HG03025 (cell line): ENCODE results near the gene NUTF2.
A peak's percentile ranks its signal among the peaks of the same experiment; 100 is the strongest.
"Not testable (repeated sequence)": the region's sequence is repeated elsewhere in the genome, so short reads cannot be mapped to it uniquely, and the experiment has no call there.

Experiments used
- ATAC-seq: cut with Tn5 transposase; IDR thresholded peaks from one replicate; pipeline ENCODE4 v1.9.1; 2021; ENCODE audit warnings: mild to moderate bottlenecking, moderate library complexity; ENCODE audit not compliant: unreplicated experiment, low FRiP score

Gene NUTF2

DNA sequence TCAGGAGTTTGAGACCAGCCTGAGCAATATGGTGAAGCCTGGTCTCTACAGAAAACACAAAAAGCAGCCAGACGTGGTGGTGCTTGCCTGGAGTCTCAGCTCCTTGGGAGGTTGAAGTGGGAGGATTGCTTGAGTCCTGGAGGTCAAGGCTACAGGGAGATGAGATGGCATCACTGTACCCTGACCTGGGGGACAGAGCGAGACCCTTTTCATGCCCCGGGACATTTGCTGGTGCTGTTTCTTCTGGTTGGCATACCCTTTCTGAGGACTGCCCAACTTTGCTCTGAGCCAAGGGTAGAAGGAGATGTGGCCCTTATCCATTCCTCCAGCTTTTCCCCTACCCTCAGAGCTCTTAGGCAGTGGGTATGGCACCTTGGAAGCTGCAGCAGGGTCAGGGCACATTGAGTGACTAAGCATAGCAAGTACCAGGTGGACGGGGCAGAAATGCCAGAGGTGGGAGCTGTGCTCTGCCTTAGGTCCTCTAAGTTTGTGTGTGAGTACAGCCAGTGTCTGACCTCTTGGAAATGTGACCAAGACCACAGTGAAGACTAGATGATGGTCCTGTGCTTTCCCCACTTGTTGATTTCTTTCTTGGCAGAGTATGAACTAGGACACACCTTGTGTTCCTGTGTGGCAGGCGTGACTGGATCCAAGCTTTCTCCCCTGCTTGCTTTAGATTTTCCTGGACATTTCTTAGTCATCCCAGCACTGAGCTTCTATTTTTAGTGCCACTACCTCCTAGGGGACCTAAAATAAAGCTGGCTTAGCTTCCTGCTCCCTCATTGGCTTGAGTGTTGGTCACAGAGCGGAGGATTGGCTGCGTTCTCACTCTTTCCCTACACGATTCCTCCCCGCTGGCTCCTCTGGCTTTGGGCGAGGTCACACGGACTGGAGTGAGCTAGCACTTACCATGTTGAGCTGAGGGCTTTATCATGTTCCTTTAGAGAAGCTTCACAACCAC, 16.2 kb downstream of the NUTF2 start:
- ATAC-seq: no peak

GRCh38 chr16:67864044-67864443, 17.3 kb downstream of the NUTF2 start:
- ATAC-seq: not testable (repeated sequence)

GRCh38 chr16:67864594-67864993, 17.9 kb downstream of the NUTF2 start:
- no peak for ATAC-seq

- ATAC-seq: no peak
Observed at GRCh38 chr16:67865318-67865717, 18.6 kb downstream of the NUTF2 start.

- no peak for ATAC-seq
Observed at GRCh38 chr16:67868290-67868689, 21.6 kb downstream of the NUTF2 start.

GRCh38 chr16:67869653-67870052, 22.9 kb downstream of the NUTF2 start:
- ATAC-seq: no peak

GRCh38 chr16:67871256-67871655, 24.5 kb downstream of the NUTF2 start:
- ATAC-seq: no peak

DNA sequence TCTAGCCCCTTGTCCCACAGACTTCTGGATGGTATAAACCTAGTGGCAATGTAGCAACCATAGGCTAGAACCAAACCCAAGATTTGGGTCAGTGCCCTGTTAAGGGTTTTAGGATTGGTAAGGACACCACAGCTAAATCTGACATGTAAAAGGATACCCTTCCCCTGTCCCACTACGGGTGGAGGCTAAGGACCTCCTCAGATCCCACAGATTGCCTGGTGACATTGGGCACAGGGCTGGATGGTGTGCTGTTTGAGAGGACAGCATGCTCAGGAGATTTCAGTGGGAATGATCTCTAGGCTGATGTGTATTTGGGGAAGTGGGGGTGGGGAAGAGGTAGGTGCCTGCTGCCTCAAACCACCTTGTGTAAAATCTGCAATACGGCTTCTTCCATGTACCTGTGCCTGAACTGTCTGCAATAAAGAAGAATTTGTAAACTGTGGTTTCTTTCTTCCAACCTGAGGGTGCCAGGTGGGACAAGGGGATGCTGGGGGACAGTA, 25.4 kb downstream of the NUTF2 start:
- ATAC-seq: no peak

DNA sequence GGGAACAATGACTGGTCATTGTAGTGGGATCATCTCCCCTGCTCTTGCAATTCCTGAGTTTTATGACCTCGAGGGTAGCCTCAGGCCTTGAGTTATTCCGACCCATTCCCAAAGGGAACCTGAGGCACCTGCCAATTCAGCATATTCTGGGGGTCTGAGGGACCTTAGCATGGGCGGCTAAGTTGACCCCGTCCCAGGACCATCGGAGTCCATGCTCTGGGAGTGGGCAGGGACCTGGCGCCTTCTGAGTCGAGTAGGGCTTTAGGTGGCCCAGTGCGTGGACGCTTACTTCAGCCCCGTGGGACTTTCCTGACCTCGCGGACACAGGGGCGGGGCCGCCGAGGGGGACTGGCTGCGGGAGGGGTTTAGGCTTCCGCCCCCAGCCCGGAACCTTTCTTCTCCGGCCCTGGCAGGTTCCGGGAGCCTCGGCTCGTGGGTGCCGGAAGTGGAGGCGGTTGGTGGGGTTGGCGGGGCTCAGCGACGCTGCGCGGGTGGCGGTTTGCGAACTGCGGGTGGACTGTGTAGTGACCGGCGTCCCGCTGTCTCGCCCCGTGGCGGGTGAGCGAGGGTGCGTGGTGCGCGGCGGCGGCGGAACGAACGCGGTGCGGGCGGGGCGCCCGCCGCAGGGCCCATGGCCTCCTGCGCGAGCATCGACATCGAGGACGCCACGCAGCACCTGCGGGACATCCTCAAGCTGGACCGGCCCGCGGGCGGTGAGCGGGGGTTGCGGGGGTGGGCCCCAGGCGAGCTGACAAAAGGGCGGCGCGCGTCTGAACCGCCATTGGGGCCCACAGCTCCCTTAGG, 26.1 kb downstream of the NUTF2 start, which contains the start of gene EDC4:
Gene EDC4, plus strand, starts transcription at position 422 of the 804 bp plus-strand sequence. Its CDS starts 210 bp downstream, at position 632.
- ATAC-seq: peak; percentile 67

DNA sequence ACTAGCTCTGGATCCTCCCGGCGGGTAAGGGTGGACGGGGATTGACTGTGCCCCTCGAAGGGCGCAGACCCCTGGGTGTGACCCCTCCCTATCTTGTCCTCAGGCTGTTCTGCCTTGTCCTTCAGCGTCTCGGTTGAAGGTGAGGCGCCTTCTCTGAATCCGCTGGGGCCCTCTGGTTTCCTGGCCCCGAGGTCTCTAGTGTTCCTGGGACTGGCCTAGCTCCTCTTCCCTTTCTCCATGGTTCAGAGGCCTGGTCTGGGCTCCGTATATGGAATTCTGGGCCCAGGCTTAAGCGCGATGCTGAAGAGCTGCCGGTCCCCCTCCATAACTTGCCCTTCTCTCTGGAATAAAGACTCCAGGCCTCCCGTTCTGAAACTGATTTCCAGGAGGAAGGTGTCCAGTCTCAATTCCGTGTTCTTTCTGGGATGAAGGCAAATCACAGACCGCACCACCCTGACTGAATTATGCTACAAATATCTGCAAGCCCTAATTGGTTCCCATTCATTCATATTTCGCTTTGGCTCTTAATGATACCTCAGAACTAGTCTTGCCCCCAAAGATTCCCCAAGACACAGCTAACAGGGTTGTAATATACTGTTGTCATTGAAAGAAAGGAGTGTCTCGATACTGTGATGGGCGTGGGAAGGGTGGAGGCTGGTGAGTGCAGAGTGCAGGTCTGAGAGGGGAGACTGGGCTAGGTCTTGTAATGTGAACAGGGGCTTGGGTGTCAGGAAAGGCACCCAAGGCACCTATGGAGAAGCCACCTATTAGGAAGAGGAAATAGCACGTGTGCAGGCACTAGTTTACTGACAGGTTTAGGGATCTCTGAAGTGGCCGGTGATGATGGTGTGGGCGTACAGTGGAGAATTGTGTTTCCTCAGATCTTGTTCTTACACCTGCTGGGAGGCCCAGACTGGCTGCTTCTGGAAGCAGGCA, 27.0 kb downstream of the NUTF2 start:
- ATAC-seq: peak; percentile 18

DNA sequence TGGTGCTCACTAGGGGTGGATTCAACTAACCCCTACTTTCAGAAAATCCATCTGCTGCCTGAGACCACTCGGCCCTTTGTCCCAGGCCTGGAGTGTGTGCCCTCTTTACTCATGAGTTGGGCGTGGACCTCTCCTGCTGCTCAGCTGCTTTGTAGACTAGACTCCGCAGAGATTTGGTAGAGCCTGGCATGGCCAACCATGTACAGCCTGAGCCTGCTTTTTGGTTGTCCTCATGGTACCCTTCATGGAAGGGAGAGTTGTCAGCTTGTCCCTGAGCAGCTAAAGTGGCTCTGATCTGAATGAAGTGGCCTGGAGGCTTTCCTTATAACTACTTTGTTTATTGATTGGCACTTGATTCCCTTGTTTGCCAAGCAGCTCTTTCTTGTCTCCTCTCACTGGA, 27.6 kb downstream of the NUTF2 start:
- ATAC-seq: no peak

GRCh38 chr16:67877064-67877463, 30.3 kb downstream of the NUTF2 start:
- no peak for ATAC-seq

- no peak for ATAC-seq
Observed at GRCh38 chr16:67878232-67878631, 31.5 kb downstream of the NUTF2 start.

DNA sequence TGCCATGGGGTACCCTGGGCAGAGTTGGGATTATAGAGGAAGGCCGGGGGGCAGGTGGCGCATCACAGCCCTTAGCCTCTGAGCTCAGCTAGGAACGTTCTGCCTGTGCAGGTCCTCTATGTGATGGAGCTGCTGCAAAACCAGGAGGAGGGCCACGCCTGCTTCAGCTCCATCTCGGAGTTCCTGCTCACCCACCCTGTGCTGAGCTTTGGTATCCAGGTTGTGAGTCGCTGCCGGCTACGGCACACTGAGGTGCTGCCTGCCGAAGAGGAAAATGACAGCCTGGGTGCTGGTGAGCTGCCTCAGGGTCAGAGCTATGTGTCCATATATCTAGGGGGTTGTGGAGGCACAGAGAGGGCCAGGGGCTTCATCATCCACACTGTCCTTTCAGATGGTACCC, 32.1 kb downstream of the NUTF2 start:
- ATAC-seq: no peak

DNA sequence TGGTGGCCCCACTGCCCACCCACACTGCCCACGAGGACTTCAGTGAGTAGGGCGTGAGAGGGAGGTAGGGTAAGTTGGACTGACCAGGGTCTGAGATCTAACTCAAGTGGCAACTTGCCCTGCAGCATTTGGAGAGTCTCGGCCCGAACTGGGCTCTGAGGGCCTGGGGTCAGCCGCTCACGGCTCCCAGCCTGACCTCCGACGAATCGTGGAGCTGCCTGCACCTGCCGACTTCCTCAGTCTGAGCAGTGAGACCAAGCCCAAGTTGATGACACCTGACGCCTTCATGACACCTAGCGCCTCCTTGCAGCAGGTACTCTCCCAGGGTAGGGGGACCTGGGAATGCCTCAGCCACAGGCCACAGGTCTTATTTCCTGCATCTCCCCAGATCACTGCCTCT, 32.7 kb downstream of the NUTF2 start:
- ATAC-seq: no peak

DNA sequence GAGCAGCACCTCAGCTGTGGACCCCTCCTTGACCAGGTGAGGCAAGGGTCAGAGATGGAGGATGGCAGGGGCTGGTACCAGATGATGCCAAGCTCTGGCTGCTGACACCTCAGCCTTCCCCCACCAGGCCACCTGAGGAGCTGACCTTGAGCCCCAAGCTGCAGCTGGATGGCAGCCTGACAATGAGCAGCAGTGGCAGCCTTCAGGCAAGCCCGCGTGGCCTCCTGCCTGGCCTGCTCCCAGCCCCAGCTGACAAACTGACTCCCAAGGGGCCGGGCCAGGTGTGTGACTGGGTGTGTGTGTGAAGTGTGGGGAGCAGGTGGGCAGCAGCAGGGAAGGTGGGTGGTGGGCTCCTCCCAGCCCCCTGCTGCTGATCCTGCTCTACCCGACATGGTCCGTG, 33.2 kb downstream of the NUTF2 start:
- no peak for ATAC-seq

DNA sequence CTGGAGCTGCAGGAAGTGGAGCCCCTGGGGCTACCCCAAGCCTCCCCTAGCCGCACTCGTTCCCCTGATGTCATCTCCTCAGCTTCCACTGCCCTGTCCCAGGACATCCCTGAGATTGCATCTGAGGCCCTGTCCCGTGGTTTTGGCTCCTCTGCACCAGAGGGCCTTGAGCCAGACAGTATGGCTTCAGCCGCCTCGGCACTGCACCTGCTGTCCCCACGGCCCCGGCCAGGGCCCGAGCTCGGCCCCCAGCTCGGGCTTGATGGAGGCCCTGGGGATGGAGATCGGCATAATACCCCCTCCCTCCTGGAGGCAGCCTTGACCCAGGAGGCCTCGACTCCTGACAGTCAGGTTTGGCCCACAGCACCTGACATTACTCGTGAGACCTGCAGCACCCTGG, 33.9 kb downstream of the NUTF2 start:
- ATAC-seq: no peak

DNA sequence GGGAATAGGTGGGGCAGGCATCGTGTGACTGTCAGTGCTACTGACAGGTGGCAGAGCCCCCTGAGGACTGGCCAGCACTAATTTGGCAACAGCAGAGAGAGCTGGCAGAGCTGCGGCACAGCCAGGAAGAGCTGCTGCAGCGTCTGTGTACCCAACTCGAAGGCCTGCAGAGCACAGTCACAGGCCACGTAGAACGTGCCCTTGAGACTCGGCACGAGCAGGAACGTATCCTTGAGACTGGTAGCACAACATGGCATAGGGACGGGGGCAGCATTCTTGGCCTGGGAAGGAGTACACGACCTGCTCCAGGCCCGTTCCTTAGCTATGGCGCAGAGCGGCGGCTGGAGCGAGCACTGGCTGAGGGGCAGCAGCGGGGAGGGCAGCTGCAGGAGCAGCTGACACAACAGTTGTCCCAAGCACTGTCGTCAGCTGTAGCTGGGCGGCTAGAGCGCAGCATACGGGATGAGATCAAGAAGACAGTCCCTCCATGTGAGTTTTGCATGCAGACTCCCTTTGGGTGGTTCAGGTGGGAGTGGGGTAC, 35.0 kb downstream of the NUTF2 start:
- no peak for ATAC-seq

GRCh38 chr16:67882374-67883145, 35.8 kb downstream of the NUTF2 start:
- ATAC-seq: no peak
